H1 (cell line): ENCODE results near the gene TSHR. TPM values are rescaled to one million over a fixed set of nuclear protein-coding genes. Genes with fewer than 3 reads are reported as not detected.

Experiments
- CTCF ChIA-PET: fragments of 300-600 bp; sonication (Branson Sonifier 250); formaldehyde crosslinking; loops from one replicate; lab custom pipeline; 2021; ENCODE audit not compliant: partially characterized antibody; lab: Charles Lee
- POLR2A ChIA-PET: fragments of 300-600 bp; sonication (Branson Sonifier 250); formaldehyde crosslinking; loops from one replicate; lab custom pipeline; 2021; ENCODE audit warnings: inconsistent platforms; ENCODE audit not compliant: partially characterized antibody; lab: Charles Lee
- DNase-seq, 2 experiments: peaks; one replicate each; pipeline versions ENCODE4 v3.0.0 to v3.0.0-alpha.2; 2010 to 2022; ENCODE audit warnings: low spot score in 2 of 2, low read depth in 1 of 2, mixed read lengths in 1 of 2
- FAIRE-seq: peaks from 2 replicates; lab custom pipeline; 2011; peaks lifted over from hg19 to GRCh38; lab: Jason Lieb, UNC
- H2AFZ ChIP-seq: 2 replicates; pipeline ENCODE4 v1.8.1; 2012; ENCODE audit warnings: low read length, inconsistent platforms
- H2AK5ac ChIP-seq: 2 replicates; pipeline ENCODE4 v1.6.1; 2013; ENCODE audit warnings: low read depth, low read length
- H2BK120ac ChIP-seq: replicated peaks from 2 replicates; pipeline ENCODE3; 2013; ENCODE audit warnings: low read depth, low read length, inconsistent platforms
- H2BK12ac ChIP-seq: 2 replicates; pipeline ENCODE4 v1.6.1; 2013; ENCODE audit warnings: low read depth, low read length
- H2BK15ac ChIP-seq: 2 replicates; pipeline ENCODE4 v1.6.1; 2013; ENCODE audit warnings: low read length
- H2BK20ac ChIP-seq: 2 replicates; pipeline ENCODE4 v1.6.1; 2013; ENCODE audit warnings: low read length
- H2BK5ac ChIP-seq: 2 replicates; pipeline ENCODE4 v1.6.1; 2013; ENCODE audit warnings: low read depth, low read length
- H3K14ac ChIP-seq: 2 replicates; pipeline ENCODE4 v1.6.1; 2013; ENCODE audit warnings: inconsistent platforms; ENCODE audit not compliant: insufficient read length
- H3K18ac ChIP-seq: 2 replicates; pipeline ENCODE4 v1.6.1; 2013; ENCODE audit warnings: low read length; ENCODE audit errors: extremely low read depth
- H3K23ac ChIP-seq: 2 replicates; pipeline ENCODE4 v1.6.1; 2013; ENCODE audit warnings: inconsistent platforms; ENCODE audit not compliant: insufficient read length
- H3K23me2 ChIP-seq: 2 replicates; pipeline ENCODE4 v1.6.1; 2013; ENCODE audit warnings: low read depth, low read length
- H3K27ac ChIP-seq: 2 replicates; pipeline ENCODE4 v1.6.1; 2011; ENCODE audit warnings: low read depth, low read length, inconsistent platforms
- H3K27me3 ChIP-seq, 4 experiments: replicated peaks in 1 of 4; 1 replicate in 1 of 4; 2 replicates in 3 of 4; pipeline versions ENCODE4 v1.6.1 to v1.8.1; 2011 to 2013; ENCODE audit warnings: low read length in 3 of 4, mild to moderate bottlenecking in 3 of 4, inconsistent platforms in 2 of 4, mixed read lengths in 2 of 4, moderate library complexity in 1 of 4; ENCODE audit not compliant: control insufficient read depth in 3 of 4, insufficient read depth in 3 of 4; ENCODE audit errors: extremely low read depth in 1 of 4
- H3K36me3 ChIP-seq, 4 experiments: 2 replicates each; pipeline versions ENCODE4 v1.6.1 to v1.8.1; 2011 to 2013; ENCODE audit warnings: mild to moderate bottlenecking in 4 of 4, low read length in 3 of 4, moderate library complexity in 2 of 4, control low read depth in 1 of 4, inconsistent platforms in 1 of 4; ENCODE audit not compliant: insufficient read depth in 4 of 4, control insufficient read depth in 2 of 4
- H3K4ac ChIP-seq: replicated peaks from 2 replicates; pipeline ENCODE3; 2013; ENCODE audit warnings: low read length, low read depth, mixed read lengths, inconsistent platforms; ENCODE audit not compliant: insufficient read length
- H3K4me1 ChIP-seq, 4 experiments: replicated peaks in 1 of 4; 1 replicate in 1 of 4; 2 replicates in 3 of 4; pipeline versions ENCODE4 v1.6.1 to v1.8.1; 2011 to 2013; ENCODE audit warnings: low read length in 3 of 4, inconsistent platforms in 2 of 4, mixed read lengths in 1 of 4; ENCODE audit not compliant: insufficient read depth in 4 of 4, control insufficient read depth in 3 of 4
- H3K4me2 ChIP-seq, 2 experiments: 2 replicates each; pipeline versions ENCODE4 v1.6.1 to v1.8.1; 2011 to 2013; ENCODE audit warnings: low read depth in 2 of 2, low read length in 2 of 2, control low read depth in 1 of 2, inconsistent platforms in 1 of 2, mild to moderate bottlenecking in 1 of 2; ENCODE audit not compliant: insufficient read depth in 1 of 2
- H3K4me3 ChIP-seq, 4 experiments: fragments of 200-600, 300-600 bp in 1 of 4; sonication (generic), shearing (Covaris generic), sonication (Bioruptor Twin) in 1 of 4; 2 replicates each; pipeline versions ENCODE4 v1.5.1 to v1.8.1; 2011 to 2016; ENCODE audit warnings: low read length in 4 of 4, low read depth in 3 of 4, control low read depth in 2 of 4, inconsistent platforms in 2 of 4, mild to moderate bottlenecking in 2 of 4, mixed read lengths in 1 of 4, moderate library complexity in 1 of 4; ENCODE audit not compliant: insufficient read depth in 2 of 4; ENCODE audit errors: extremely low read depth in 1 of 4
- H3K56ac ChIP-seq: replicated peaks from 2 replicates; pipeline ENCODE3; 2013; ENCODE audit warnings: low read depth, mild to moderate bottlenecking, mixed read lengths, low read length, inconsistent platforms; ENCODE audit not compliant: insufficient read length
- H3K79me1 ChIP-seq: 2 replicates; pipeline ENCODE4 v1.6.1; 2013; ENCODE audit warnings: low read depth, low read length, control low read depth
- H3K79me2 ChIP-seq, 2 experiments: 2 replicates each; pipeline versions ENCODE4 v1.6.1 to v1.8.1; 2012 to 2013; ENCODE audit warnings: low read length in 2 of 2, mild to moderate bottlenecking in 2 of 2, inconsistent platforms in 1 of 2; ENCODE audit not compliant: insufficient read depth in 2 of 2, control insufficient read depth in 1 of 2
- H3K9ac ChIP-seq, 4 experiments: replicated peaks in 1 of 4; 1 replicate in 1 of 4; 2 replicates in 3 of 4; pipeline versions ENCODE4 v1.6.1 to v1.8.1; 2011 to 2013; ENCODE audit warnings: low read depth in 3 of 4, low read length in 3 of 4, control low read depth in 2 of 4, mild to moderate bottlenecking in 2 of 4, moderate library complexity in 2 of 4, inconsistent platforms in 1 of 4; ENCODE audit errors: extremely low read depth in 1 of 4
- H3K9me3 ChIP-seq, 2 experiments: 2 replicates each; pipeline versions ENCODE4 v1.6.1 to v1.8.1; 2012 to 2013; ENCODE audit warnings: mild to moderate bottlenecking in 2 of 2, moderate library complexity in 2 of 2, control low read depth in 1 of 2, inconsistent platforms in 1 of 2, low read depth in 1 of 2, low read length in 1 of 2, mixed read lengths in 1 of 2; ENCODE audit not compliant: insufficient read depth in 2 of 2
- H4K20me1 ChIP-seq, 2 experiments: replicated peaks in 1 of 2; 2 replicates each; pipeline versions ENCODE3 to v1.8.1; 2011 to 2013; ENCODE audit warnings: inconsistent platforms in 2 of 2, low read length in 2 of 2, mild to moderate bottlenecking in 1 of 2; ENCODE audit not compliant: insufficient read depth in 2 of 2, control insufficient read depth in 1 of 2
- H4K5ac ChIP-seq: 2 replicates; pipeline ENCODE4 v1.6.1; 2013; ENCODE audit warnings: low read length, low read depth, mixed read lengths, inconsistent platforms; ENCODE audit not compliant: insufficient read length
- H4K8ac ChIP-seq: 2 replicates; pipeline ENCODE4 v1.8.0; 2013; ENCODE audit warnings: mild to moderate bottlenecking, moderate library complexity, low read length, inconsistent platforms; ENCODE audit not compliant: insufficient read depth; ENCODE audit errors: extremely low read depth
- H4K91ac ChIP-seq: replicated peaks from 2 replicates; pipeline ENCODE3; 2013; ENCODE audit warnings: low read length, mixed read lengths, inconsistent platforms; ENCODE audit not compliant: insufficient read length
- ASH2L ChIP-seq: fragments of 200-600, 300-600 bp; sonication (generic); IDR thresholded peaks from one replicate; pipeline ENCODE4 v1.7.1; 2017; ENCODE audit warnings: low read length
- BCL11A ChIP-seq, 2 experiments: IDR thresholded peaks; one replicate each; pipeline ENCODE4 v1.6.1; 2011; ENCODE audit warnings: low read depth in 2 of 2, low read length in 2 of 2, mild to moderate bottlenecking in 2 of 2
- EZH2 ChIP-seq: fragments of 200-600 bp; sonication (generic); IDR thresholded peaks from 2 replicates; pipeline ENCODE4 v1.7.1; 2012; ENCODE audit warnings: low read depth, mild to moderate bottlenecking, moderate library complexity, low read length, inconsistent platforms; ENCODE audit not compliant: severe bottlenecking
- KDM4A ChIP-seq: IDR thresholded peaks from one replicate; pipeline ENCODE4 v1.7.1; 2012; ENCODE audit warnings: low read depth, mild to moderate bottlenecking, moderate library complexity, low read length, inconsistent platforms; ENCODE audit not compliant: severe bottlenecking
- SUZ12 ChIP-seq: fragments of 200-600 bp; sonication (generic); IDR thresholded peaks from 2 replicates; pipeline ENCODE4 v1.6.1; 2012; ENCODE audit warnings: mild to moderate bottlenecking, inconsistent platforms, low read length, moderate library complexity, mixed read lengths
- WGBS, 2 experiments: shearing (Covaris generic) in 1 of 2; methylation state at CpG; one replicate each; pipeline versions ENCODE4 v1.1.6 to v1.1.7; 2013 to 2015; ENCODE audit warnings: low lambda C conversion rate in 2 of 2, mixed read lengths in 2 of 2, inconsistent platforms in 1 of 2, low coverage in 1 of 2, missing lambda C conversion rate in 1 of 2; ENCODE audit not compliant: insufficient replicate concordance in 2 of 2, insufficient coverage in 1 of 2, insufficient read length in 1 of 2; ENCODE audit errors: extremely low coverage in 1 of 2, missing lambda C conversion rate in 1 of 2; 5-methylcytosine and 5-hydroxymethylcytosine counted together
- long read RNA-seq, 2 experiments: library from RNA in 1 of 2; library from capped mRNA in 1 of 2; stranded (forward); transcript quantifications; one replicate each; pipeline ENCODE4 v2.0.0, GENCODE V29; 2021; ENCODE audit warnings: inconsistent platforms in 1 of 2
- polyA minus RNA-seq, 3 experiments: library from RNA; depleted of rRNA, polyadenylated mRNA; stranded (reverse); fragments of >200 nt; gene quantifications; 1 replicate in 2 of 3; 2 replicates in 1 of 3; pipeline ENCODE4 v1.2.3, GENCODE V29; 2011
- polyA plus RNA-seq, 7 experiments: library from polyadenylated mRNA; depleted of rRNA in 3 of 7; stranded (reverse) in 5 of 7; unstranded in 2 of 7; fragments of >200 nt in 5 of 7; fragments of 200-250 nt in 2 of 7; gene quantifications; 1 replicate in 5 of 7; 2 replicates in 1 of 7; 4 replicates in 1 of 7; pipeline versions ENCODE4 v1.2.1 to v1.2.3, GENCODE V29; 2011 to 2013; ENCODE audit warnings: missing spikeins in 2 of 7, mixed read lengths in 2 of 7
- total RNA-seq: library from RNA; stranded (reverse); fragmentation: NEBNext Ultra II Directional; extraction: Animal tissue kit (Norgen Biotek cat#: 25700); gene quantifications from 2 replicates; pipeline ENCODE4 v1.2.1, GENCODE V29; 2021

The TSHR gene
- total RNA-seq: not detected in 2 replicates
- polyA plus RNA-seq (2011; rRNA removed): 0.11 and 0.27 TPM in 2 replicates
- 0.25 TPM for polyA plus RNA-seq (2011; cell fraction: cytosol; rRNA removed)
- 0.47 TPM for polyA plus RNA-seq (2011; cell fraction: nucleus; rRNA removed)
- 0.29 TPM in 1 of 4 replicates, not detected in the others for polyA plus RNA-seq (2012, experiment 1 of 2)
- not detected for polyA plus RNA-seq (2012, experiment 2 of 2)
- polyA plus RNA-seq (2013, experiment 1 of 2): not detected
- 0.06 TPM for polyA plus RNA-seq (2013, experiment 2 of 2)
- polyA minus RNA-seq (2011; rRNA and poly(A)+ RNA removed): not detected in 2 replicates
- polyA minus RNA-seq (2011; cell fraction: cytosol; rRNA and poly(A)+ RNA removed): not detected
- polyA minus RNA-seq (2011; cell fraction: nucleus; rRNA and poly(A)+ RNA removed): not detected
- long read RNA-seq, experiment 1: 0 reads
- long read RNA-seq, experiment 2: 0 reads

GRCh38 chr14:80955416-80955941 is at the start of gene TSHR:
TSS of gene TSHR (plus strand) at chr14:80955621. CDS start at chr14:80955681, 60 bp downstream.
- peak in 1 of 2 experiments; percentile 70 for DNase-seq
- H3K79me2 ChIP-seq: no peaks in the 10 kb centered on the region
- TF ChIP-seq KDM4A (peak; percentile 85), ASH2L (peak; percentile 57), EZH2 (peak; percentile 55), BCL11A (IDR thresholded peaks at IDR 0.05; ENCODE audit: low read depth in 2 of 2, low read length in 2 of 2) (no peak), SUZ12 (peak; percentile 28; the same call in 1 of the 2 replicates)
- H2AFZ ChIP-seq: peak within 1 kb of the TSS; percentile 86
- H3K4me2 ChIP-seq: peak within 1 kb of the TSS; percentile 62 to 100
- ChIA-PET POLR2A (interaction anchor here (0.7 to 1.1 kb wide), 2 partner anchors 14 to 31 kb away, joined by 3 read pairs; partner anchors contain the start of gene CEP128), CTCF (interaction anchor here (0.6 to 5.1 kb wide), 19 partner anchors 8 to 553 kb away, joined by 3 to 64 read pairs (median 4); no protein-coding TSS in a partner anchor)
- H4K91ac ChIP-seq: no peak within 1 kb of the TSS
- H3K23ac ChIP-seq: no peak within 1 kb of the TSS
- no peak within 1 kb of the TSS for H3K4ac ChIP-seq
- H3K23me2 ChIP-seq: peaks cover 2% of the 10 kb centered on the region; the same call in 1 of the 2 replicates
- H3K27me3 ChIP-seq: peaks cover 2 to 9% (median 6%) of the 10 kb centered on the region in 4 experiments; a peak in 5 of 7 replicates
- H3K56ac ChIP-seq: peak within 1 kb of the TSS; percentile 64
- no peak within 1 kb of the TSS for H3K27ac ChIP-seq
- H2BK5ac ChIP-seq: no peak within 1 kb of the TSS
- no peak within 1 kb of the TSS for H3K18ac ChIP-seq
- H3K9me3 ChIP-seq: no peaks in the 10 kb centered on the region
- no peak within 1 kb of the TSS for H2BK15ac ChIP-seq
- H4K5ac ChIP-seq: no peak within 1 kb of the TSS
- 15% methylated on average over 19 of the region's 21 CpGs; no CpG with 5 or more reads in 1 of the 2 experiments for WGBS, 2 experiments
- H2AK5ac ChIP-seq: no peak within 1 kb of the TSS
- no peak within 1 kb of the TSS for H2BK120ac ChIP-seq
- FAIRE-seq: no peak
- H4K8ac ChIP-seq: peak within 1 kb of the TSS; percentile 28; the same call in 1 of the 2 replicates
- H4K20me1 ChIP-seq: no peaks in the 10 kb centered on the region
- H3K14ac ChIP-seq: no peak within 1 kb of the TSS
- peaks cover 0 to 6% (median under 1%) of the 10 kb centered on the region in 4 experiments; a peak in 2 of 7 replicates for H3K4me1 ChIP-seq
- peak within 1 kb of the TSS in 1 of 4 experiments; percentile 4; a peak in 1 of 7 replicates for H3K9ac ChIP-seq
- H3K4me3 ChIP-seq: peak within 1 kb of the TSS; percentile 18 to 77 (median 64); a peak in 7 of 8 replicates
- no peaks in the 10 kb centered on the region for H3K36me3 ChIP-seq
- no peaks in the 10 kb centered on the region for H3K79me1 ChIP-seq
- H2BK20ac ChIP-seq: no peak within 1 kb of the TSS
- H2BK12ac ChIP-seq: no peak within 1 kb of the TSS
